Stimulated activated CD4-positive, alpha-beta T cell treated with anti-CD3 and anti-CD28 coated beads, Interleukin-15, amount 100 ng/mL, for 48 hours (primary cell): ENCODE data around the gene RABGAP1L.
"Not testable (repeated sequence)": the region's sequence is repeated elsewhere in the genome, so short reads cannot be mapped to it uniquely, and the experiment has no call there.

Experiments used
- DNase-seq, 2 donors: peaks; one replicate each; pipeline ENCODE4 v3.0.0-alpha.2; 2020; ENCODE audit warnings: low read depth in 2 of 2

RABGAP1L gene

GRCh38 chr1:175033953-175034352 is 874.6 kb downstream of the RABGAP1L start:
- DNase-seq = no peak

GRCh38 chr1:175034775-175035174 is 875.5 kb downstream of the RABGAP1L start:
- DNase-seq = no peak

GRCh38 chr1:175035865-175036264 is 876.5 kb downstream of the RABGAP1L start:
- DNase-seq = no peak

GRCh38 chr1:175036476-175036875 is 877.2 kb downstream of the RABGAP1L start:
- DNase-seq = no peak

GRCh38 chr1:175037416-175037815 is 878.1 kb downstream of the RABGAP1L start:
- DNase-seq = no peak

- no peak for DNase-seq
These were observed 881.1 kb downstream of the RABGAP1L start for GRCh38 chr1:175040324-175040879.

- no peak for DNase-seq
These were observed 883.3 kb downstream of the RABGAP1L start for GRCh38 chr1:175042650-175043049.

- no peak for DNase-seq
These were observed 884.5 kb downstream of the RABGAP1L start for GRCh38 chr1:175043824-175044223.

GRCh38 chr1:175044591-175044990 is 885.3 kb downstream of the RABGAP1L start:
- DNase-seq = not testable (repeated sequence)
